HEK293 (cell line): Measurements from ENCODE around the gene PIGBOS1.
A peak's percentile ranks its signal among the peaks of the same experiment; 100 is the strongest.

Experiments used
- GLI2 ChIP-seq: fragments of 450-650 bp; formaldehyde crosslinking; IDR thresholded peaks from 2 replicates; pipeline ENCODE4; 2017; ENCODE audit warnings: missing biosample characterization, missing genetic modification characterization, low read depth, borderline replicate concordance
- GLIS2 ChIP-seq: fragments of 450-650 bp; formaldehyde crosslinking; IDR thresholded peaks from 2 replicates; pipeline ENCODE4 v1.5.1; 2016; ENCODE audit warnings: missing biosample characterization, missing genetic modification characterization
- KLF10 ChIP-seq: fragments of 450-650 bp; IDR thresholded peaks from 2 replicates; pipeline ENCODE4 v1.5.1; 2018; ENCODE audit warnings: missing biosample characterization, mild to moderate bottlenecking, missing genetic modification characterization
- KLF7 ChIP-seq: fragments of 450-650 bp; formaldehyde crosslinking; IDR thresholded peaks from 2 replicates; pipeline ENCODE4 v1.5.1; 2016; ENCODE audit warnings: missing biosample characterization, missing genetic modification characterization, borderline replicate concordance
- KLF9 ChIP-seq: fragments of 450-650 bp; formaldehyde crosslinking; IDR thresholded peaks from 2 replicates; pipeline ENCODE4 v1.5.1; 2016; ENCODE audit warnings: missing biosample characterization, missing genetic modification characterization, low read depth
- MYNN ChIP-seq: fragments of 450-650 bp; formaldehyde crosslinking; IDR thresholded peaks from 2 replicates; pipeline ENCODE4 v1.5.1; 2016; ENCODE audit warnings: missing biosample characterization, missing genetic modification characterization, borderline replicate concordance
- MZF1 ChIP-seq: fragments of 450-650 bp; formaldehyde crosslinking; IDR thresholded peaks from 2 replicates; pipeline ENCODE4 v1.5.1; 2017; ENCODE audit warnings: missing biosample characterization, missing genetic modification characterization, borderline replicate concordance
- REST ChIP-seq: fragments of 450-650 bp; formaldehyde crosslinking; IDR thresholded peaks from 2 replicates; pipeline ENCODE4 v1.5.1; 2016; ENCODE audit warnings: missing biosample characterization, missing genetic modification characterization
- ZBTB17 ChIP-seq: fragments of 450-650 bp; formaldehyde crosslinking; IDR thresholded peaks from 2 replicates; pipeline ENCODE4 v1.5.1; 2016; ENCODE audit warnings: missing biosample characterization, missing genetic modification characterization
- ZBTB8A ChIP-seq: fragments of 450-650 bp; formaldehyde crosslinking; IDR thresholded peaks from 2 replicates; pipeline ENCODE4 v1.5.1; 2016; ENCODE audit warnings: missing biosample characterization, missing genetic modification characterization
- ZFP37 ChIP-seq: fragments of 450-650 bp; formaldehyde crosslinking; IDR thresholded peaks from 2 replicates; pipeline ENCODE4 v1.5.1; 2016; ENCODE audit warnings: missing biosample characterization, missing genetic modification characterization
- ZFP41 ChIP-seq: fragments of 450-650 bp; formaldehyde crosslinking; IDR thresholded peaks from 2 replicates; pipeline ENCODE4 v1.5.1; 2016; ENCODE audit warnings: missing biosample characterization, missing genetic modification characterization, borderline replicate concordance
- ZNF10 ChIP-seq: fragments of 450-650 bp; formaldehyde crosslinking; IDR thresholded peaks from 2 replicates; pipeline ENCODE4 v1.5.1; 2017; ENCODE audit warnings: missing biosample characterization, missing genetic modification characterization
- ZNF133 ChIP-seq: fragments of 450-650 bp; formaldehyde crosslinking; IDR thresholded peaks from 2 replicates; pipeline ENCODE4 v1.5.1; 2016; ENCODE audit warnings: missing biosample characterization, missing genetic modification characterization
- ZNF335 ChIP-seq: fragments of 450-650 bp; formaldehyde crosslinking; conservative IDR thresholded peaks from 2 replicates; pipeline ENCODE4 v1.5.1; 2016; ENCODE audit warnings: missing biosample characterization, missing genetic modification characterization
- ZNF366 ChIP-seq: fragments of 450-650 bp; formaldehyde crosslinking; conservative IDR thresholded peaks from 2 replicates; pipeline ENCODE4 v1.5.1; 2016; ENCODE audit warnings: missing biosample characterization, missing genetic modification characterization
- ZNF394 ChIP-seq: fragments of 450-650 bp; formaldehyde crosslinking; IDR thresholded peaks from 2 replicates; pipeline ENCODE4 v1.5.1; 2016; ENCODE audit warnings: missing biosample characterization, missing genetic modification characterization, mild to moderate bottlenecking, moderate library complexity, borderline replicate concordance
- ZNF529 ChIP-seq: fragments of 450-650 bp; formaldehyde crosslinking; IDR thresholded peaks from 2 replicates; pipeline ENCODE4 v1.5.1; 2017; ENCODE audit warnings: missing genetic modification characterization, missing biosample characterization; ENCODE audit not compliant: insufficient replicate concordance
- ZNF580 ChIP-seq: fragments of 450-650 bp; formaldehyde crosslinking; IDR thresholded peaks from 2 replicates; pipeline ENCODE4 v1.5.1; 2016; ENCODE audit warnings: missing biosample characterization, missing genetic modification characterization
- ZNF600 ChIP-seq: fragments of 450-650 bp; formaldehyde crosslinking; IDR thresholded peaks from 2 replicates; pipeline ENCODE4 v1.5.1; 2016; ENCODE audit warnings: missing biosample characterization, missing genetic modification characterization
- ZSCAN4 ChIP-seq: fragments of 450-650 bp; formaldehyde crosslinking; IDR thresholded peaks from 2 replicates; pipeline ENCODE4 v1.5.1; 2017; ENCODE audit warnings: missing biosample characterization, missing genetic modification characterization
- ZXDB ChIP-seq: fragments of 450-650 bp; formaldehyde crosslinking; IDR thresholded peaks from 2 replicates; pipeline ENCODE4 v1.5.1; 2016; ENCODE audit warnings: missing biosample characterization, missing genetic modification characterization
- TF ChIP-seq, protein P1 (sequence below): fragments of 450-650 bp; formaldehyde crosslinking; IDR thresholded peaks from 2 replicates; pipeline ENCODE4 v1.5.1; 2016; ENCODE audit warnings: missing biosample characterization, missing genetic modification characterization
- TF ChIP-seq, protein P2 (sequence below): fragments of 450-650 bp; formaldehyde crosslinking; optimal IDR thresholded peaks from 2 replicates; pipeline ENCODE3; 2016; ENCODE audit warnings: missing biosample characterization, mild to moderate bottlenecking, missing genetic modification characterization
- TF ChIP-seq, protein P3 (sequence below): fragments of 450-650 bp; formaldehyde crosslinking; IDR thresholded peaks from 2 replicates; pipeline ENCODE4 v1.5.1; 2016; ENCODE audit warnings: missing biosample characterization, missing genetic modification characterization
- TF ChIP-seq, protein P4 (sequence below): fragments of 450-650 bp; formaldehyde crosslinking; IDR thresholded peaks from 2 replicates; pipeline ENCODE4 v1.5.1; 2016; ENCODE audit warnings: missing biosample characterization, missing genetic modification characterization, low read depth

Gene PIGBOS1

GRCh38 chr15:55318588-55319494 is at the start of gene PIGBOS1, which contains the start of gene PIGB (continued):
- no peak for TF ChIP-seq REST (tag by site-specific recombination)
- TF ChIP-seq MYNN (tag by site-specific recombination) = no peak
- no peak for TF ChIP-seq ZSCAN4 (tag by site-specific recombination)
- TF ChIP-seq, protein P1, sequence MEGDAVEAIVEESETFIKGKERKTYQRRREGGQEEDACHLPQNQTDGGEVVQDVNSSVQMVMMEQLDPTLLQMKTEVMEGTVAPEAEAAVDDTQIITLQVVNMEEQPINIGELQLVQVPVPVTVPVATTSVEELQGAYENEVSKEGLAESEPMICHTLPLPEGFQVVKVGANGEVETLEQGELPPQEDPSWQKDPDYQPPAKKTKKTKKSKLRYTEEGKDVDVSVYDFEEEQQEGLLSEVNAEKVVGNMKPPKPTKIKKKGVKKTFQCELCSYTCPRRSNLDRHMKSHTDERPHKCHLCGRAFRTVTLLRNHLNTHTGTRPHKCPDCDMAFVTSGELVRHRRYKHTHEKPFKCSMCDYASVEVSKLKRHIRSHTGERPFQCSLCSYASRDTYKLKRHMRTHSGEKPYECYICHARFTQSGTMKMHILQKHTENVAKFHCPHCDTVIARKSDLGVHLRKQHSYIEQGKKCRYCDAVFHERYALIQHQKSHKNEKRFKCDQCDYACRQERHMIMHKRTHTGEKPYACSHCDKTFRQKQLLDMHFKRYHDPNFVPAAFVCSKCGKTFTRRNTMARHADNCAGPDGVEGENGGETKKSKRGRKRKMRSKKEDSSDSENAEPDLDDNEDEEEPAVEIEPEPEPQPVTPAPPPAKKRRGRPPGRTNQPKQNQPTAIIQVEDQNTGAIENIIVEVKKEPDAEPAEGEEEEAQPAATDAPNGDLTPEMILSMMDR = peak; percentile 14; the same call in 1 of the 2 replicates
- peak; percentile 99 for TF ChIP-seq ZNF335 (tag by site-specific recombination)
- TF ChIP-seq, protein P2, sequence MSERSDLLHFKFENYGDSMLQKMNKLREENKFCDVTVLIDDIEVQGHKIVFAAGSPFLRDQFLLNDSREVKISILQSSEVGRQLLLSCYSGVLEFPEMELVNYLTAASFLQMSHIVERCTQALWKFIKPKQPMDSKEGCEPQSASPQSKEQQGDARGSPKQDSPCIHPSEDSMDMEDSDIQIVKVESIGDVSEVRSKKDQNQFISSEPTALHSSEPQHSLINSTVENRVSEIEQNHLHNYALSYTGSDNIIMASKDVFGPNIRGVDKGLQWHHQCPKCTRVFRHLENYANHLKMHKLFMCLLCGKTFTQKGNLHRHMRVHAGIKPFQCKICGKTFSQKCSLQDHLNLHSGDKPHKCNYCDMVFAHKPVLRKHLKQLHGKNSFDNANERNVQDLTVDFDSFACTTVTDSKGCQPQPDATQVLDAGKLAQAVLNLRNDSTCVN = peak; percentile 67
- TF ChIP-seq ZNF10 (tag by site-specific recombination) = 0 out of 2 replicates have a peak, but pooled peaks have one; percentile 32
- TF ChIP-seq ZNF529 (tag by site-specific recombination) = no peak
- TF ChIP-seq KLF7 (tag by site-specific recombination) = no peak
- TF ChIP-seq ZNF366 = 0 out of 2 replicates have a peak, but pooled peaks have one; percentile 25
- TF ChIP-seq, protein P3, sequence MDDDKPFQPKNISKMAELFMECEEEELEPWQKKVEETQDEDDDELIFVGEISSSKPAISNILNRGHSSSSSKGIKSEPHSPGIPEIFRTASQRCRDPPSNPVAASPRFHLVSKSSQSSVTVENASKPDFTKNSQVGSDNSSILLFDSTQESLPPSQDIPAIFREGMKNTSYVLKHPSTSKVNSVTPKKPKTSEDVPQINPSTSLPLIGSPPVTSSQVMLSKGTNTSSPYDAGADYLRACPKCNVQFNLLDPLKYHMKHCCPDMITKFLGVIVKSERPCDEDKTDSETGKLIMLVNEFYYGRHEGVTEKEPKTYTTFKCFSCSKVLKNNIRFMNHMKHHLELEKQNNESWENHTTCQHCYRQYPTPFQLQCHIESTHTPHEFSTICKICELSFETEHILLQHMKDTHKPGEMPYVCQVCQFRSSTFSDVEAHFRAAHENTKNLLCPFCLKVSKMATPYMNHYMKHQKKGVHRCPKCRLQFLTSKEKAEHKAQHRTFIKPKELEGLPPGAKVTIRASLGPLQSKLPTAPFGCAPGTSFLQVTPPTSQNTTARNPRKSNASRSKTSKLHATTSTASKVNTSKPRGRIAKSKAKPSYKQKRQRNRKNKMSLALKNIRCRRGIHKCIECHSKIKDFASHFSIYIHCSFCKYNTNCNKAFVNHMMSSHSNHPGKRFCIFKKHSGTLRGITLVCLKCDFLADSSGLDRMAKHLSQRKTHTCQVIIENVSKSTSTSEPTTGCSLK (tag by site-specific recombination) = no peak
- peak; percentile 73 for TF ChIP-seq GLIS2 (tag by site-specific recombination)
- peak; percentile 23; the same call in 1 of the 2 replicates for TF ChIP-seq ZBTB8A
- peak; percentile 78; the same call in 1 of the 2 replicates for TF ChIP-seq ZNF600
- TF ChIP-seq ZFP41 = no peak
- peak; percentile 72 for TF ChIP-seq ZNF580
- peak; percentile 82 for TF ChIP-seq ZXDB (tag by site-specific recombination)
- TF ChIP-seq KLF10 = no peak
- TF ChIP-seq, protein P4, sequence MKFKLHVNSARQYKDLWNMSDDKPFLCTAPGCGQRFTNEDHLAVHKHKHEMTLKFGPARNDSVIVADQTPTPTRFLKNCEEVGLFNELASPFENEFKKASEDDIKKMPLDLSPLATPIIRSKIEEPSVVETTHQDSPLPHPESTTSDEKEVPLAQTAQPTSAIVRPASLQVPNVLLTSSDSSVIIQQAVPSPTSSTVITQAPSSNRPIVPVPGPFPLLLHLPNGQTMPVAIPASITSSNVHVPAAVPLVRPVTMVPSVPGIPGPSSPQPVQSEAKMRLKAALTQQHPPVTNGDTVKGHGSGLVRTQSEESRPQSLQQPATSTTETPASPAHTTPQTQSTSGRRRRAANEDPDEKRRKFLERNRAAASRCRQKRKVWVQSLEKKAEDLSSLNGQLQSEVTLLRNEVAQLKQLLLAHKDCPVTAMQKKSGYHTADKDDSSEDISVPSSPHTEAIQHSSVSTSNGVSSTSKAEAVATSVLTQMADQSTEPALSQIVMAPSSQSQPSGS (tag by site-specific recombination) = 0 out of 2 replicates have a peak, but pooled peaks have one; percentile 4
- no peak for TF ChIP-seq KLF9
- no peak for TF ChIP-seq GLI2 (tag by site-specific recombination)
- TF ChIP-seq ZNF133 (tag by site-specific recombination) = no peak
- peak; percentile 98 for TF ChIP-seq ZBTB17 (tag by site-specific recombination)
- peak; percentile 52; the same call in 1 of the 2 replicates for TF ChIP-seq ZNF394 (tag by site-specific recombination)
- TF ChIP-seq MZF1 (tag by site-specific recombination) = no peak
- TF ChIP-seq ZFP37 (tag by site-specific recombination) = 0 out of 2 replicates have a peak, but pooled peaks have one; percentile 57
